Pons (tissue), 1 donor: ENCODE measurements around the gene GLIS1.

ENCODE experiments used
- DNase-seq: peaks from one replicate; pipeline ENCODE4 v3.0.0-alpha.2; 2016; ENCODE audit warnings: low spot score

GLIS1 gene

GRCh38 chr1:53693773-53694717 lies 44.9 kb downstream of the GLIS1 start:
- no peak for DNase-seq

DNA sequence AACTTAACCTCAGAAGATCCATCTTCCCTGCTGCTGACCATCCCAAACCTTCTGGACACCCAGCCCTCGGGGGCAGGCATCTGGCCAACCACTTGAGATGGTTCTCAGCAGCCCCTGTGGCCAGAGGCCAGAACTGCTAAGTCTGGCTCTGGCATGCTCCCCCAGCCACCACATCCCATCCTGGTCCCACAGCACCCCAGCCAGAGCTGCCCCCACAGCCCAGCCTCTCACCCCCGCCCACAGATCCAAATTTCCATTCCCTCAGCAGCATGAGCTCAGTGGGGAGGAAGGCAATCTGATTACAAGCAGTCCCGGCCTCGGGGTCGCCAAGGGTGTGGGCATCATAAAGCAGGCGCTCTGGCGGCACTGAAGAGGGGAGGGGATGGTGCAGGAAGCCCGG lies 45.6 kb downstream of the GLIS1 start:
- DNase-seq: no peak

- no peak for DNase-seq
Observed at GRCh38 chr1:53691326-53691725, 47.6 kb downstream of the GLIS1 start.

- DNase-seq: no peak
Observed at GRCh38 chr1:53690411-53690810, 48.6 kb downstream of the GLIS1 start.

GRCh38 chr1:53689736-53690326 lies 49.1 kb downstream of the GLIS1 start:
- DNase-seq: no peak

GRCh38 chr1:53689223-53689622 lies 49.7 kb downstream of the GLIS1 start:
- no peak for DNase-seq

GRCh38 chr1:53688381-53689102 lies 50.4 kb downstream of the GLIS1 start:
- no peak for DNase-seq

GRCh38 chr1:53687901-53688300 lies 51.1 kb downstream of the GLIS1 start:
- DNase-seq: no peak

- DNase-seq: no peak
Observed at GRCh38 chr1:53687426-53687825, 51.5 kb downstream of the GLIS1 start.

GRCh38 chr1:53686965-53687267 lies 52.0 kb downstream of the GLIS1 start:
- DNase-seq: no peak

DNA sequence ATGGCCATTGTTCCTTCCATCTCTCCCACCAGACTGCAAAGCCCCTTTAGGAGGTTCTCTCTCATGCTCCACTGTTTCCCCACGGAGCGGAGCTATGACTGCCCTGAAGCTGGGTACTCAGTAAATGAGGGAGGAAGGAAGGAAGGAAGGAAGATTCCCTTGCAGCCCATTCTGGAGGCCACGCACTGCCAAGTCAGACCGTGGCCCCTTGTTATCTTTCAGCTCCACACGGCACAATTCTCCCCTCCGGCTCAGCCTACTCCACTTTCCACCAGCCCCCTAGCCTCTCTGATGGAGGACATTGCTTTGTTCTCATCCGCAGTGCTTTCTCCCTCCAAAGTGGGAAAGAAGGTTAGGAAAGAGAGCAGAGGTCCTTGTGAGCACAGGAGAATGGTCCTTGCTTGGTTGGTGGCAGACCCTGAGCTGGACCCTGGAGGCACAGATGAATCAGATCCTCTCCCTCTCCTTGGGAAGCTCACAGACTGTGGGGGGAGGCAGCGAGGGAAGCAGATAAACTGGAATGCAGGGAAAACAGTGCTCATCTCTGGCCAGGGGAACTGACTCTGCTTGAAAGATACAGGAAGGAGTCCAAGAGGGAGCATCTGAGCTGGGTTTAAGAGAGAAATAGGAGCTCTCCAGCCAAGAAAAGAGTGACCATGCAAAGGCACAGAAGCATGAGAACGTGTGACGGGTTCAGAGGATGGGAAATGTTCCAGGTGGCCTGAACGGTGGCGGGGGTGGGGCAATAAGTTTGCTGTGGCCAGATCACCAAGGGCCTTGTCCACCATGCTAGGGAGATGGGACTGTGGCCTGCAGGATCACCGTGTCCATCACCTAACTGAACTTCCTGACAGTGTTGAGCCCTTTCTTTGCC lies 52.6 kb downstream of the GLIS1 start:
- no peak for DNase-seq

- DNase-seq: no peak
Observed at GRCh38 chr1:53685272-53686051, 53.5 kb downstream of the GLIS1 start.

GRCh38 chr1:53684741-53685140 lies 54.2 kb downstream of the GLIS1 start:
- no peak for DNase-seq

DNA sequence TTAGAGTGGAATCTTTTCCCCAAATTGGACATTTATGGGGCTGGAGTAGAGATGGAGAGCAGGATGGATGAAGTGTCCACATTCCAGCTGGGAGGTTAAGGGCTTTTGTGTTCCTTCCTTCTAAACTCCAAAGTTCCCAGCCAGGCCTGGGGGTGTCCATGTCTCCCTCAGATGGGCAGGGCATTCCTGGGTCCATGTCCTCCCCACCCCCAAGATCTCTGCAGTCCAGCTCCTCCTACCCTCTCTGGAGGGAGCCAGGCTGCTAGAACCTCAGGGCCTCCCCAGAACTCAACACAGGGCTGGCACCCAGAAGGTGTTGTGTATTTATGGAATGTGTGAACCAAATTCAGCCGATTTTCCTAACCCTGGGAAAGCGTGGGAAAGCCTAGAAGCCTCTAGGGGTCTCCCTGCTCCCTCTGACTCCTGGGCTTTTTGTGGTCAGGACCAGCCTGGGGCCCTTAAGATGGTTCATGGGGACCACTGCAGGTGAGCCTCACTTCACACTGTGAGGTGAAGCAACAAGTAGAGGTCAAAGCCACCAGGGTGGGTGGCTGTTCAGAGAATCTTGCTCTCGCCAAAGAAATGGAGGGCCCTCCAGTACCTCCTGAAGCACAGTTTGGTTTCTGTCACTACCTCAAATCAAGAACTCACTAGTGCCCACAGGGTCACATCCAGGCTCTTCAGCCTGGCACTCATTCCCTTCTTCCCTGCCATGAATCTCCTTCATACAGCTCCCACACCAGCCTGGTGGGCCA lies 54.8 kb downstream of the GLIS1 start:
- DNase-seq: no peak

DNA sequence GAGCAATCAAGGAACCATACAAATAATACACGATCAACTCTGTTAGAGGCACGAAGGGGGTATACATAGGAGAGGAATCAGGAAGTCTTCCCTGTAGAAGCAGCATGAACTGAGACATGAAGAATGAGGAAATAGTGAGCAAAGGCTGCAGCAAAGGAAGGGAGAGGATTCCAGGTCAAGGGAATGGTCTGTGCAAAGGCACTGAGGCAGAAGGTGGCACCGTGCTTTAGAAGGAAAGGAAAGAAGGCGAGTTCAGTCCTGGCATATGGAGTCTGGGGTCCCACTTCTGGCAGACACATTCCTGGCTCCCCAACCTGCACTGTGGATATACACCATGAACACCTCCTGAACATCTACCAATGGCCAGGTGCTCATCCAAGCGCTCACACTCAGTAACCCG lies 56.1 kb downstream of the GLIS1 start:
- no peak for DNase-seq

DNA sequence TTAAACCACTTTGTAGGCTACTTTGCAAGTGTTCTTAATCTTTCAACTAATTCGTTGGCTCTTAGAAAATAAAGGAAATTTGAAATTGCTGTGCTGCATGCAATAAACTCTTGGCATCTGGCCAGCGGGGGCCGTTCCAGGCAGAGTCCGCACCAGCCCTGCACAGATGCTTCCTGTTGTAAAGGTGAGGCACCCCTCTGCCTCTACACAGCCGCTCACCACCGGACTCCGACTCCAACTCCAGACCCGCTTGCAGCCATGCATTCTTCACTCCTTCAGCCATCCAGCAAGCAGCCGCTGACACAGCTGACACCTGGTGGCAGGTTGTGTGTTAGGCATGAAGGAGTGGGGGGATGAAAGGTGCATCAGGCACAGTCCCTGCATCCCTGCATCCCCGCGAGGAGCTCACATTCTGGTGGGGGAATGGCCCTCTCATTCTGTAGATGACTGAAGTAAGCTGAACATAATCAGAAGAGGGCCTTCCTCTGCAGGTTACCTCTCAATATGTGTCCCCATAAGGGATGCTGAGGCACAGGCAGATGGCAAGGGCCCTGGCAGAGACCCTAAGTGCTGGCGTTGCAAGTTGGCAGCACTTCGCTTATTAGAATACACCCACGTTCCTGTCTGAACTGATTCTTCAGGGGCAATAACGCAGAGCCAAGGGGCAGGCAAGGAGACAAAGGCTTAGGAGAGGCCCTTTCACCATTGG lies 56.8 kb downstream of the GLIS1 start:
- no peak for DNase-seq

DNA sequence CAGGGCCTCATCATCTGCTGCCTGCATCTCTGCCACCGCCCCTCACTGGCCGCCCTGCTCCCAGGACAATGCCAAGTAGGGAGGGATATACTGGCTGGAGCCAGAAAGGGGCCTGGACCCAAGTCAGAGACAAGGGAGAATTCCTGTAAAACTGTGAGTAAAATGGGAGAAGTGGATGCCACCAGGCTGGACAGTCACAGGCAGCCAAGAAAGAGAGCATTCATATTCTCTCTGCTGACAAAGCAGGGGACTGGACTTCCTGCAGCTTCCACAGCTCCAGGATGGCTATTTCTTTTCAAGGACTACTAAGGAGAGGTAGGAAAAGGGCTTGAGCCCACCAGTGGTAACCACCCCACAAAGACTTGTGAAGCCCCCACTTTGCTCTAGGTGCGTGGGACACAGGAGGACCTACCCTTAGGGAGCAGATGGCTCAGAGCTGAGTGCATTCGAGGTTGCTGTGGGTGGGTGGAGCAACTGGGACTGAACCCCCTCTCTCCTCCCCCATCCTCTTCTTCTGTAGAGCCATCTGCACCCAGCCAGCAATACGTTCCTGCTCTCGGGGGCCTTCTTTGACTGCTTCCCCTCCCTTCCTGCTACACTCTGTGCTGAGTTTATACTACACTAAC lies 57.5 kb downstream of the GLIS1 start:
- no peak for DNase-seq

- no peak for DNase-seq
Observed at GRCh38 chr1:53680868-53681267, 58.1 kb downstream of the GLIS1 start.
